ELF-1 (cell line): ENCODE results near the gene KCNMB2.

Experiments used
- DNase-seq: peaks from one replicate; pipeline ENCODE4 v3.0.0-alpha.2; 2016; ENCODE audit warnings: low read depth, low spot score

Gene KCNMB2

GRCh38 chr3:178859900-178860436, 323.7 kb downstream of the KCNMB2 start:
- DNase-seq: peak; percentile 44

- no peak for DNase-seq
Observed at GRCh38 chr3:178868681-178869080, 332.4 kb downstream of the KCNMB2 start.

GRCh38 chr3:178870085-178870484, 333.8 kb downstream of the KCNMB2 start:
- no peak for DNase-seq

- DNase-seq: no peak
Observed at GRCh38 chr3:178875157-178875556, 338.9 kb downstream of the KCNMB2 start.

- DNase-seq: no peak
Observed at GRCh38 chr3:178875836-178876235, 339.6 kb downstream of the KCNMB2 start.

- DNase-seq: no peak
Observed at GRCh38 chr3:178880274-178880673, 344.0 kb downstream of the KCNMB2 start.
